GM19238 (cell line): ENCODE results near the gene ERG.

Source experiments
- DNase-seq: peaks from one replicate; pipeline ENCODE4 v3.0.0; 2011; ENCODE audit warnings: low spot score; ENCODE audit not compliant: insufficient read length

ERG gene

GRCh38 chr21:38499296-38499695, 1.0 kb upstream of the ERG start:
- no peak for DNase-seq

- no peak for DNase-seq
These were observed 2.1 kb downstream of the ERG start for GRCh38 chr21:38496224-38496623.

- no peak for DNase-seq
These were observed 2.6 kb downstream of the ERG start for GRCh38 chr21:38495696-38496095.

GRCh38 chr21:38495242-38495641, 3.0 kb downstream of the ERG start:
- DNase-seq: no peak

GRCh38 chr21:38494703-38495102, 3.6 kb downstream of the ERG start:
- no peak for DNase-seq

- no peak for DNase-seq
These were observed 4.0 kb downstream of the ERG start for GRCh38 chr21:38494251-38494642.

- no peak for DNase-seq
These were observed 4.6 kb downstream of the ERG start for GRCh38 chr21:38493549-38494250.

GRCh38 chr21:38492007-38492406, 6.3 kb downstream of the ERG start:
- DNase-seq: no peak

GRCh38 chr21:38491536-38491935, 6.7 kb downstream of the ERG start:
- DNase-seq: no peak

- DNase-seq: no peak
These were observed 7.8 kb downstream of the ERG start for GRCh38 chr21:38490411-38491020.

- no peak for DNase-seq
These were observed 8.5 kb downstream of the ERG start for GRCh38 chr21:38489729-38490128.

GRCh38 chr21:38489271-38489652, 9.0 kb downstream of the ERG start:
- no peak for DNase-seq

- DNase-seq: no peak
These were observed 9.5 kb downstream of the ERG start for GRCh38 chr21:38488640-38489270.

GRCh38 chr21:38487901-38488639, 10.2 kb downstream of the ERG start:
- DNase-seq: no peak

GRCh38 chr21:38486706-38487105, 11.6 kb downstream of the ERG start:
- DNase-seq: no peak

- no peak for DNase-seq
These were observed 12.1 kb downstream of the ERG start for GRCh38 chr21:38486221-38486620.

GRCh38 chr21:38479641-38480525, 18.4 kb downstream of the ERG start:
- no peak for DNase-seq

- no peak for DNase-seq
These were observed 19.5 kb downstream of the ERG start for GRCh38 chr21:38478782-38479181.

- DNase-seq: no peak
These were observed 21.1 kb downstream of the ERG start for GRCh38 chr21:38477226-38477625.

GRCh38 chr21:38476385-38476784, 21.9 kb downstream of the ERG start:
- DNase-seq: no peak

- DNase-seq: no peak
These were observed 22.8 kb downstream of the ERG start for GRCh38 chr21:38475519-38475918.
